ENCODE data around the gene NUP98.

The NUP98 gene

DNA sequence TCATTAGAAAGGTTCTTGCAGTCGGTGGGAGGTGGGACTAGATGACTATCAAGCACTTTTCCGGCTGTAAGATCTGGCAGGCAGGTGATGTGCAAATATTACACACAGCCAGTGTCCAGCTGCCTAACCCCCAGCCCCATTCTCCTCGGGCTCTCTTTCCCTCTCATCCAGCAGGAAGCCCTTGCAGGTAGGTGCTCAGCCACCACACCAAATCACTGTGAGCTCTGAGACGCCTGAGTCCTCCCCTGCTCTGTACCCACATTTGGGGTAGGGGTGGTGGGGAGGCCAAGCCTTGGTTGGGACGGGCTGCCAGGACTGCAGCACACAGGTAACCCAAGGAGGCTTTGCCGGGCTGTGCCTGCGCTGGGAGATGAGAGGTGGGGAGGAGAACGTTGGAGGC, 156.2 kb downstream of the NUP98 start:
- DNase-seq (ENCODE audit: low read depth) = no peak

DNA sequence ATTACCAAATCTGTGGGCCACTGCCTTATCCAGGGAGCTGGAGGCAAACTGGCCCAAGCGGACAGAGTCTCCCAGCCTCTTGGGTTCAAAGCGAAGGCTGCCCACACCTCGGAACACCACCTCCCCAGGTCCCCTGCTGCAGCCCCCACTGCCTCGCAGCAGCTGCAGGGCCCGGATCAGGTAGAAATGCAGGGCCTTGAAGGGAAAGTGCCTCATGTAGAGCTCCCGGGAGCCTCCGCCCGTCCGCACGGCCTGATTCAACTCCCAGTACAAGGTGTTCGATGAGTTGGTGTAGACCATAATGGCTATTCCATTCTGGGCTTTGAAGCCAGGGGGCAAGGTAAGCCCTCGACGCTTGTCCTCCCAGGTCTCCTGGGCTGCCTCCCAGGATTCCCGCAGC, 157.5 kb downstream of the NUP98 start:
- DNase-seq (ENCODE audit: low read depth) = no peak

DNA sequence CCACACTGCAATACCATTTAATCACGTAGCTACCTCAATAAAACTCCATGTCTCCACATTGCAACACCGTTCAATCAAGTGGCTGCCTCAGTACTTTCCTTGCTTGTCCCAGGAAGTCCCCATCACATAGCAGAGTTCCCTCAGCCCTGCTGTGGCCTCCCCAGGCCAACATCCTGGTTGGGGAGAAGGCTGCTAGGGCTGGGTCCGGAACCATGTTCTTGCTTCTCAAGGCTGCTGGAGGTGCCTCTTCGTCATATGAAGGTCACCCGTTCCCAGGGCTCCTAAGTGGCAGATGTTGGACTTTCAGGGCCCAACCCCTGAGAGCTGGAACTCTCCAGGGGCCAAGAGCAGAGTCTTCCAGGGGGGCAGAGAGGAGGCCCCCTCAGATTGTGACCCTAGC, 158.8 kb downstream of the NUP98 start:
- no peak for DNase-seq (ENCODE audit: low read depth)

DNA sequence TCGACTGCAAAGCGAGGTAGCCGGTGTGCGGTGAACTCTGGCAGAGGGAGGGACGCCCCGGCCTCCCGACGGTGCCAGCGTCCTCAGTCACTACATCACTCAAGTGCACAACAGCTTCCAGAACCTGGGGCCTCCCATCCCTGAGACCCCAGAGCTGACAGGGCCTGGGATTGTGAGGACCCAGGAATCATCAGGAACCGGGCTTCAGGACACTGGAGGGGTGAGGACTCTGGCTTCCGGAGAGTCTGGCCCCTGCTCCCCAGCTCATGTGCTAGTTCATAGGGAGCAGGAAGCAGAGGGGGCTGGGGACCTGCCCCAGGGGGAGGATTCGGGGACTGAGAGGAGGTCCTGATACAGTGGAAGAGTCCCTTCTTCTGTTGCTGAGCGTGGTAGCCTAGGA, 160.2 kb downstream of the NUP98 start:
- no peak for DNase-seq (ENCODE audit: low read depth)

DNA sequence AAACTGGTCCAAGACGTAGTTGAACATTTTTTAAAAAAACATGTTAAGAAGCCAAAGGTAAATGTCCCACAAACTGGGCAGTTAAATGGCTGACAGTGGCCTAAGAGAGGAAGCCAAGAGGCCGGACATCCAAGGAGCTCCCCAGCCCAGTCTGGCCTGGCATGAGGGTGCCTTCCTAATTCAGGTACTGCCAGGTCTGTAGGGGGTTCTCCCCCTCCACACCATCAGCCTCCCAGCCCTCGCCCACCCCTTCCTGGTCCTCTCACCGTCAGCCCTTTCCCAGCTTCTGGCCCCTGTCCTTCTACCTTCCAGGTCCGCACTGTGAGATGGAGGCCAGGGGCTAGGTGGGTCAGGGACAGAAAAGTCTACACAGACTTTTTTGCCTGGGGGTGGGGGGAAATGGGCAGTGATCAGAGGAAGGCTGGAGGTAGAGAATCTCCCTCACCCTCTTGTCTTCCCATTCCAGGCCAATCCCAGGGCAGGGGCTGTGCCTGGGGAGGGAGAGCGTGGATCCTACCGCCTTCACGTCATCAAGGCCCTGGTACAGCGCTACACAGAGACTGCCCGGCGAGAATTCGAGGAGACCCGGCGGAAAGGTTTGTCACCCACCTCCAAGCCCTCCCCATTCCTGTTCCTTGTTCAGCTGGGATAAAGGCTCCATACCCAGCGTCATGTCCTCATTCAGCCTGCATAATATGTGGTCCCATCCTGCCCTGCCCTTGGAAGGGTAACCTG, 161.5 kb downstream of the NUP98 start:
- DNase-seq (ENCODE audit: low read depth) = no peak

DNA sequence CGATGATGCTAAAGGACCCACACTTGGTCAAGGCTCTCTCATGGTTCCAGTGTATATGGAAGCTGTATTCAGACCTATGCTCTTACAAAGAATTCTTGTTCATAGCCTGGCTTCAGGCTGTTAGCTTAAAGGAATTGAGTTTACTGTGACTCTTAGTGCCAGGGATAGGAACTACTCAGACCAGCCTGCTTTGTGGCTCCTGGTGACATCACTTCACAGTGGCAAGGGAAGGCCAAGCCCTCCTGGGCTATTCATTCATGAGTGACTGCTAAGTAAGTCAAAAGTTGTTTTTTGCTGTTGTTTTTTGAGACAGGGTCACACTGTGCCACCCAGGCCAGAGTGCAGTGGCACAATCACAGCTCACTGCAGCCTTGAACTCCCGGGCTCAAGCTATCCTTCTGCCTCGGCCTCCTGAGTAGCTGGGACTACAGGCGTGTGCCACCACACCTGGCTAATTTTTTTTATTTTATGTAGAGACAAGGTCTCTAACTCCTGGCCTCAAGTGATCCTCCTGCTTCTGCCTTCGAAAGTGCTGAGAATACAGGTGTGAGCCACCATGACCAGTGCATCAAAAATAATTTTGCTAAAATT, 165.2 kb downstream of the NUP98 start:
- no peak for DNase-seq (ENCODE audit: low read depth)

DNA sequence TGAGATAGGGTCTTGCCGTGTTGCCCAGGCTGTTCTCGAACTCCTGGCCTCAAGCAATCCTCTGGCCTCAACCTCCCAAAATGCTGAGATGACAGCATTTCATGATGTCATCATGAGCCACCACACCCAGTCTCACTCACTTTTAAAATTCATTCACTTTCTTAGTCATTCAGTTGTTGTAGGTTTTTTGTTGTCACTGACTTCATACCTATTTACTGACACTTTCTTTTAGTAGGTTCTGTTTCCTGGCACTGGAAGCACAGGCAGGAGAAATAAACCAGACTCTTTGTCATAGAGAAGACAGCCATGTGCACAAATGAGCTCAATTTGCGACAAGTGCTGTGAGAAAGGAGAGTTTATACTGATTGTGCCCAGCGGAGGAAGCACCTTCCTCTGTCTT, 166.0 kb downstream of the NUP98 start:
- no peak for DNase-seq (ENCODE audit: low read depth)

DNA sequence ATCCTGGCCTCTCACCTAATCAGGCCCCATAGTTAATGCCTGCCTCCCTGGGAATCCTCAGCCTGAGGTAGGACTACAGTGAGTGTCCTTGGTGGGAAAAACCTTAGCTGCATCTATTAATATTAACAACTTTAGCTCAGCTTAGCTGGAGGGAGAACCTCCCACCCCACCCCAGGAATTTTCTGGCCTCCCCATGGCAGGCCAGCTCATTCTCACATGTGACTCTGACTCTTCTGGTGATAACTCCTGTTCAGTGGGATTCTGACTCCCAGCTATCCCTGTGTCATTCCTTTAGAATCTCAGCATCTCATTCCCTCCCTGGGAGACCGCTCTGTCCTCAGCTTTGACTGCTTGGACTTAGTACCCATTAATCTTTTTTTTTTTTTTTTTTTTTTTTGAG, 170.1 kb downstream of the NUP98 start:
- peak; percentile 43 for DNase-seq (ENCODE audit: low read depth)

DNA sequence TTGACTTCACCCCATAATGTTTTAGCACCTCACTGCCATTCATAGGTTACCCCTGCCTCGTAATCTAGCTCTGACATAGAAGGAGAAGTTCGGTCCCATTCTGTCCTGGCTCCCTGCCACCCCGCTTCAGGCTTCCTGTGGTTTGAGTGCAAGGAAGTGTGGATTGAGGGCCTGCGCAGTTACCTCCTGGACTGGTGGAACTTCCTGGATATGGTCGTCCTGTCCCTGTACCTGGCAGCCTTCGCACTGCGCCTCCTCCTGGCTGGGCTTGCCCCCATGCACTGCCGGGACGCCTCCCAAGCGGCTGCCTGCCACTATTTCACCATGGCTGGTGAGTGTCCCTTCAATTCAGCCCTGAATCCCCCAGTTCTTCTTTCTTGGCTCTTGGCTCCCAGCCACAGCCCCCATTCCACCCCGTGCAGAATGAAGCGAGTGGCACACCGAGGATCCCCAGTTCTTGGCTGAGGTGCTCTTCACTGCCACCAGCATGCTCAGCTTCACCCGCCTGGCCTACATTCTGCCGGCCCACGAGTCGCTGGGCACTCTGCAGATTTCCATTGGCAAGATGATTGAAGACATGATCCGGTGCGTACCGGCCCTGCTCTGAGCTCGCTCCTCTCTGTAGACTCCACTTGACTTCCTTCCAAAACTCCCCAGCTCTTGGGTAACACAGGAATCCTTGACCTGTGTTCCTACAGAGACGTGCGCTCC, 170.9 kb downstream of the NUP98 start:
- no peak for DNase-seq (ENCODE audit: low read depth)
